Urinary bladder (tissue), 4 donors: ENCODE data around the gene BIRC7. TPM values are rescaled to one million over a fixed set of nuclear protein-coding genes. Genes with fewer than 3 reads are reported as not detected.

Experiments
- DNase-seq: peaks from one replicate; pipeline ENCODE4 v3.0.0-alpha.2; 2015; ENCODE audit errors: extremely low spot score
- H3K27ac ChIP-seq: one replicate; pipeline ENCODE4 v1.5.1; 2013; ENCODE audit warnings: low read depth, mild to moderate bottlenecking, moderate library complexity
- H3K36me3 ChIP-seq: one replicate; pipeline ENCODE4 v1.6.1; 2013; ENCODE audit warnings: mild to moderate bottlenecking, moderate library complexity; ENCODE audit not compliant: insufficient read depth
- H3K4me1 ChIP-seq: one replicate; pipeline ENCODE4 v1.6.1; 2013; ENCODE audit warnings: mild to moderate bottlenecking, moderate library complexity; ENCODE audit not compliant: insufficient read depth
- H3K4me3 ChIP-seq: one replicate; pipeline ENCODE4 v1.5.1; 2013; ENCODE audit warnings: low read depth, low read length
- WGBS: extraction: QIAGEN DNeasy Blood & Tissue Kit; methylation state at CpG from one replicate; pipeline ENCODE4 v1.1.7; 2013; 5-methylcytosine and 5-hydroxymethylcytosine counted together
- polyA plus RNA-seq: library from polyadenylated mRNA; stranded (reverse); fragments of 200-250 nt; gene quantifications from one replicate; pipeline ENCODE4 v1.2.3, GENCODE V29; 2013
- total RNA-seq: library from RNA; depleted of rRNA; stranded (reverse); fragments of >200 nt; gene quantifications from one replicate; pipeline ENCODE4 v1.2.3, GENCODE V29; 2014
- donor health status: healthy with polysubstance abuse.
- donor health status: healthy.

Gene BIRC7
- total and polyA plus RNA-seq, 2 donors, result 0.18 TPM; not detected in 1

GRCh38 chr20:63262836-63263235 is 27.1 kb downstream of the BIRC7 start:
- Histone ChIP-seq H3K27ac (no peak overlapping the region), H3K36me3 (no peaks in the 10 kb centered on the region), H3K4me1 (no peaks in the 10 kb centered on the region), H3K4me3 (no peak overlapping the region)
- 89% methylated on average over 9 of the region's 9 CpGs for WGBS
- DNase-seq, result no peak

GRCh38 chr20:63264000-63264399 is 28.3 kb downstream of the BIRC7 start:
- H3K4me1 ChIP-seq, result no peaks in the 10 kb centered on the region
- no peaks in the 10 kb centered on the region for H3K36me3 ChIP-seq
- DNase-seq, result no peak
- no peak overlapping the region for H3K27ac ChIP-seq
- no peak overlapping the region for H3K4me3 ChIP-seq
- 87% methylated on average over 10 of the region's 10 CpGs for WGBS

GRCh38 chr20:63264519-63264918 is 28.8 kb downstream of the BIRC7 start:
- DNase-seq, result no peak
- 42% methylated on average over 14 of the region's 14 CpGs for WGBS
- H3K4me1 ChIP-seq, result no peaks in the 10 kb centered on the region
- no peak overlapping the region for H3K4me3 ChIP-seq
- H3K36me3 ChIP-seq, result no peaks in the 10 kb centered on the region
- H3K27ac ChIP-seq, result no peak overlapping the region

DNA sequence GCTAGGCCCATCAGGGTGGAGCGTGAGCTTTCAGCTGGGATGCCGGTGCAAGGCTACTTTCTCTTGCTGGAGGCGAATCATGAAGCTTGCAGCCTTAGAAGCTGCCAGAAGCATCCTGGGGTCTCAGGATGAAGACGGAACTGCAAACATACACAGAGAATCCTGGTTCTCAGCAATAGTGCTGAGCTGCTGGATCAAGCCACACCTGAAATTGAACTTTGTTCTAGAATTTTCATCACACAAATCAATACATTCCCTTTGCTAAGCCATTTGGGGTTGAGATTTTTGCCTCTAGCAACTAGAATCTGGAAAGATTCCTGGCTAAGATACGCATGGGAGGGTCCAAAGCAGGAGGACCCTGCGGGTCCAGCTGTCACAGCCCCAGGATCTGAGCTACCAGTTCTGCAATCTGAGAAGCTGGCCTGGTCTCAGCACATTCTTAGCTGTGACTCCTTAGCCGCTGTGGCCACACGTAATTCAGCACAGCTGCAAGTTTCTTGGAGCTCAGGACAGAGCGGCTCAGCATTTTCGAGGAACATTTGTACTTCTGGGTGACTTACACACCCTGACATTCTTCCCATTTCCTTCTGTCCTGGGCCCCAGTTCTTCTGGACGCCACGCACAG is 30.3 kb downstream of the BIRC7 start:
- no peak overlapping the region for H3K27ac ChIP-seq
- no peak overlapping the region for H3K4me3 ChIP-seq
- 63% methylated on average over 12 of the region's 12 CpGs for WGBS
- H3K36me3 ChIP-seq, result no peaks in the 10 kb centered on the region
- H3K4me1 ChIP-seq, result no peaks in the 10 kb centered on the region
- no peak for DNase-seq

DNA sequence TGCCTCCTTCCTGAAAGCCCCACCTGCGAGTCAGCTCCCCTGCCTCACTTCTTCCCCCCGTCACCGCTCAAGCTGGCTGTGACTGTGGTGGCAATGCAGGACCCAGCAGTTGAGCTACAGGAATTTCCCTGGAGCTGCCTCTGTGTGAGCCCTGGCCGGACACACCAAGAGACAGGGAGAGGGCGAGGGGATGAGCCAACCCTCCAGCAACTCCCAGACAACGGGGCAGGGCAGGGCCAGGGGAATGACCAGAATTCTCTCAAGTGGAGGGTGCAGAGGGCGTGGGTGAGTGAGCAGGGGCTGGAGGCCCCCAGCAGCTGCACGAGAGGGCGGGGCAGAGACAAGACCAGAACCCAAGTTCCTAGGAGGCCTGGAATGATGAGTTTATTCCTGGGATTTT is 32.0 kb downstream of the BIRC7 start:
- H3K36me3 ChIP-seq, result no peaks in the 10 kb centered on the region
- no peaks in the 10 kb centered on the region for H3K4me1 ChIP-seq
- DNase-seq, result no peak
- no peak overlapping the region for H3K4me3 ChIP-seq
- no peak overlapping the region for H3K27ac ChIP-seq
- 46% methylated on average over 9 of the region's 9 CpGs for WGBS

DNA sequence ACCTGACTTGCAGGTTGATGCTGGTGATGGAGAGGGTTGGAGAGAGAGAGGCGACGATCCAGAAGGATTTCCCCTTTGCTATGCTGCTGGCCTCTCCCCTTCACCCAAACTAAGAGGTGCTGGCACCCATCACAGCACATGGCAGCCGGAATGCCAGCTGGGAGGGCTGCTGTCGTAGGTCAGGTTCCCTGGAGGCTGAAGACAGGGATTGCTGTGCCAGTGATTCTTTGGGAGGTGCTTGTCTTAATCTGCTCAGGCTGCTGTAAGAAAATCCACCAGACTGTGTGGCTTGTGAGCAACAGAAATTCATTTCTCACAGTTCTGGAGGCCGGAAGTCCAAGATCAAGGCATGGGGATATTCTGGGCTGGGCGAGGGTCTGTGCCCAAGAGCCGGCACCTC is 32.6 kb downstream of the BIRC7 start:
- H3K36me3 ChIP-seq, result no peaks in the 10 kb centered on the region
- DNase-seq, result no peak
- WGBS, result 52% methylated on average over 7 of the region's 7 CpGs
- H3K27ac ChIP-seq, result no peak overlapping the region
- no peak overlapping the region for H3K4me3 ChIP-seq
- H3K4me1 ChIP-seq, result no peaks in the 10 kb centered on the region

GRCh38 chr20:63268671-63269439 is 33.1 kb downstream of the BIRC7 start:
- no peaks in the 10 kb centered on the region for H3K4me1 ChIP-seq
- no peak overlapping the region for H3K27ac ChIP-seq
- no peak for DNase-seq
- no peaks in the 10 kb centered on the region for H3K36me3 ChIP-seq
- 23% methylated on average over 18 of the region's 18 CpGs for WGBS
- no peak overlapping the region for H3K4me3 ChIP-seq

DNA sequence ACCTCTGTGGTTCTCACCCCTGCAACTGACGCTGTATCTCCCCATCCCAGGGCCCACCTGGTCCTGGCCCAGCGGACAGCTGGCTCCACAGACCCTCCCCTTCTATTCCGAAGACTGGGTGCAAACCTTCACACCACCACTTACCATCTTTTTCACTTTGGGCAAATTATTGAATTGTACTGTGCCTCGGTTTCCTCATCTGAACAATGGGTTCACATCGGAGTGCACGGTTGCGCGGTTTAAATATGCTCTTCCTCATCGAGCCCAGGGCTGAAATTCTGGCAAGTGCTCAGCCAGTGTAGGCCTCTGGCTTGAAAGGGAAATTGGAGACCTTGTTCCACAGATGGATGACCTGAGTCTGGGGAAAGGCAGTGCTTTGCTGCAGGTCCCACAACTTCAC is 34.0 kb downstream of the BIRC7 start:
- WGBS, result 94% methylated on average over 9 of the region's 9 CpGs
- Histone ChIP-seq H3K4me1 (no peaks in the 10 kb centered on the region), H3K27ac (no peak overlapping the region), H3K36me3 (no peaks in the 10 kb centered on the region), H3K4me3 (no peak overlapping the region)
- DNase-seq, result no peak

GRCh38 chr20:63270606-63271325 is 35.1 kb downstream of the BIRC7 start:
- Histone ChIP-seq H3K4me3 (no peak overlapping the region), H3K4me1 (no peaks in the 10 kb centered on the region), H3K27ac (no peak overlapping the region), H3K36me3 (no peaks in the 10 kb centered on the region)
- WGBS, result 88% methylated on average over 9 of the region's 9 CpGs
- no peak for DNase-seq

- DNase-seq, result peak; percentile 82
- H3K27ac ChIP-seq, result peak within 1 kb of the TSS; percentile 40
- peak within 1 kb of the TSS; percentile 98 for H3K4me3 ChIP-seq
- H3K36me3 ChIP-seq, result no peaks in the 10 kb centered on the region
- H3K4me1 ChIP-seq, result no peaks in the 10 kb centered on the region
- 1% methylated on average over 97 of the region's 97 CpGs for WGBS
Observed at GRCh38 chr20:63272105-63273058, 36.7 kb downstream of the BIRC7 start, which contains the start of gene ARFGAP1. Gene ARFGAP1 (plus strand): TSS chr20:63272813. CDS start chr20:63275581, 2,768 bp downstream.

- 1% methylated on average over 37 of the region's 37 CpGs for WGBS
- DNase-seq, result no peak
- no peaks in the 10 kb centered on the region for H3K4me1 ChIP-seq
- H3K36me3 ChIP-seq, result no peaks in the 10 kb centered on the region
- peak overlapping the region; percentile 98 for H3K4me3 ChIP-seq
- no peak overlapping the region for H3K27ac ChIP-seq
Observed at GRCh38 chr20:63273059-63273579, 37.4 kb downstream of the BIRC7 start.

GRCh38 chr20:63273635-63274380 is 38.1 kb downstream of the BIRC7 start:
- no peak for DNase-seq
- no peak overlapping the region for H3K27ac ChIP-seq
- H3K36me3 ChIP-seq, result no peaks in the 10 kb centered on the region
- H3K4me3 ChIP-seq, result peak overlapping the region; percentile 98
- H3K4me1 ChIP-seq, result no peaks in the 10 kb centered on the region
- 39% methylated on average over 20 of the region's 20 CpGs for WGBS
